GM08714 (cell line): Measurements from ENCODE around the gene DLG2.
"Not testable (repeated sequence)": the region's sequence is repeated elsewhere in the genome, so short reads cannot be mapped to it uniquely, and the experiment has no call there.

Experiments
- H3K4me3 ChIP-seq: fragments of 200-500 bp; sonication (Bioruptor generic); 2 replicates; pipeline ENCODE4 v1.5.1; 2014; ENCODE audit warnings: mild to moderate bottlenecking, low read length, inconsistent platforms
- ZNF274 ChIP-seq: IDR thresholded peaks from 2 replicates; pipeline ENCODE4 v1.6.1; 2012; ENCODE audit warnings: mild to moderate bottlenecking, low read depth, low read length

DLG2 gene

GRCh38 chr11:85137597-85137996 lies 489.5 kb downstream of the DLG2 start:
- H3K4me3 ChIP-seq, result no peak overlapping the region
- no peak for TF ChIP-seq ZNF274

- TF ChIP-seq ZNF274, result no peak
These were observed 493.5 kb downstream of the DLG2 start for GRCh38 chr11:85133636-85134035.

GRCh38 chr11:85132851-85133585 lies 494.1 kb downstream of the DLG2 start:
- no peak overlapping the region for H3K4me3 ChIP-seq
- TF ChIP-seq ZNF274, result no peak

More at GRCh38 chr11:85133636-85134035, 493.5 kb downstream of the DLG2 start:
- H3K4me3 ChIP-seq, result no peak overlapping the region

GRCh38 chr11:85127349-85127748 lies 499.8 kb downstream of the DLG2 start:
- no peak for TF ChIP-seq ZNF274
- no peak overlapping the region for H3K4me3 ChIP-seq

- no peak for TF ChIP-seq ZNF274
- no peak overlapping the region for H3K4me3 ChIP-seq
These were observed 503.4 kb downstream of the DLG2 start for GRCh38 chr11:85123752-85124231.

- no peak for TF ChIP-seq ZNF274
- no peak overlapping the region for H3K4me3 ChIP-seq
These were observed 509.0 kb downstream of the DLG2 start for GRCh38 chr11:85118151-85118550.

GRCh38 chr11:85115798-85116197 lies 511.3 kb downstream of the DLG2 start:
- no peak overlapping the region for H3K4me3 ChIP-seq
- TF ChIP-seq ZNF274, result no peak

- no peak for TF ChIP-seq ZNF274
- H3K4me3 ChIP-seq, result no peak overlapping the region
These were observed 512.4 kb downstream of the DLG2 start for GRCh38 chr11:85114786-85115185.

GRCh38 chr11:85110246-85110645 lies 516.9 kb downstream of the DLG2 start:
- H3K4me3 ChIP-seq, result not testable (repeated sequence)

- no peak for TF ChIP-seq ZNF274
- H3K4me3 ChIP-seq, result no peak overlapping the region; the same call in 1 of the 2 replicates
These were observed 518.0 kb downstream of the DLG2 start for GRCh38 chr11:85109141-85109540.

- no peak overlapping the region for H3K4me3 ChIP-seq
- no peak for TF ChIP-seq ZNF274
These were observed 521.3 kb downstream of the DLG2 start for GRCh38 chr11:85105868-85106267.

- H3K4me3 ChIP-seq, result no peak overlapping the region
- no peak for TF ChIP-seq ZNF274
These were observed 527.6 kb downstream of the DLG2 start for GRCh38 chr11:85099522-85099921.

- no peak for TF ChIP-seq ZNF274
- H3K4me3 ChIP-seq, result no peak overlapping the region
These were observed 528.1 kb downstream of the DLG2 start for GRCh38 chr11:85098996-85099395.

- no peak overlapping the region for H3K4me3 ChIP-seq
- TF ChIP-seq ZNF274, result no peak
These were observed 530.2 kb downstream of the DLG2 start for GRCh38 chr11:85096939-85097338.

- no peak for TF ChIP-seq ZNF274
- H3K4me3 ChIP-seq, result no peak overlapping the region
These were observed 531.9 kb downstream of the DLG2 start for GRCh38 chr11:85095239-85095638.

- no peak for TF ChIP-seq ZNF274
- H3K4me3 ChIP-seq, result no peak overlapping the region
These were observed 532.3 kb downstream of the DLG2 start for GRCh38 chr11:85094795-85095194.
